Left lobe of liver (tissue), 2 donors: ENCODE measurements around the gene INTS1. TPM values are rescaled to one million over a fixed set of nuclear protein-coding genes. Genes with fewer than 3 reads are reported as not detected.
A peak's percentile ranks its signal among the peaks of the same experiment; 100 is the strongest.

Source experiments
- ATAC-seq: fragments of 200-7000 bp; cut with Tn5 transposase; one replicate; pipeline ENCODE4 v1.9.1; 2020; ENCODE audit warnings: mild to moderate bottlenecking, moderate library complexity
- DNase-seq: peaks from one replicate; pipeline ENCODE4 v3.0.0-alpha.2; 2020; ENCODE audit warnings: low spot score
- total RNA-seq: library from RNA; stranded (reverse); gene quantifications from one replicate; pipeline ENCODE4 v1.2.1, GENCODE V29; 2021
- donor health status: DM: no; HTN: no; CAD: no; lungs with moderate emphysema.
- donor health status: DM: no; HTN: yes; CAD: no.

Gene INTS1
- 55.5 TPM for total RNA-seq

DNA sequence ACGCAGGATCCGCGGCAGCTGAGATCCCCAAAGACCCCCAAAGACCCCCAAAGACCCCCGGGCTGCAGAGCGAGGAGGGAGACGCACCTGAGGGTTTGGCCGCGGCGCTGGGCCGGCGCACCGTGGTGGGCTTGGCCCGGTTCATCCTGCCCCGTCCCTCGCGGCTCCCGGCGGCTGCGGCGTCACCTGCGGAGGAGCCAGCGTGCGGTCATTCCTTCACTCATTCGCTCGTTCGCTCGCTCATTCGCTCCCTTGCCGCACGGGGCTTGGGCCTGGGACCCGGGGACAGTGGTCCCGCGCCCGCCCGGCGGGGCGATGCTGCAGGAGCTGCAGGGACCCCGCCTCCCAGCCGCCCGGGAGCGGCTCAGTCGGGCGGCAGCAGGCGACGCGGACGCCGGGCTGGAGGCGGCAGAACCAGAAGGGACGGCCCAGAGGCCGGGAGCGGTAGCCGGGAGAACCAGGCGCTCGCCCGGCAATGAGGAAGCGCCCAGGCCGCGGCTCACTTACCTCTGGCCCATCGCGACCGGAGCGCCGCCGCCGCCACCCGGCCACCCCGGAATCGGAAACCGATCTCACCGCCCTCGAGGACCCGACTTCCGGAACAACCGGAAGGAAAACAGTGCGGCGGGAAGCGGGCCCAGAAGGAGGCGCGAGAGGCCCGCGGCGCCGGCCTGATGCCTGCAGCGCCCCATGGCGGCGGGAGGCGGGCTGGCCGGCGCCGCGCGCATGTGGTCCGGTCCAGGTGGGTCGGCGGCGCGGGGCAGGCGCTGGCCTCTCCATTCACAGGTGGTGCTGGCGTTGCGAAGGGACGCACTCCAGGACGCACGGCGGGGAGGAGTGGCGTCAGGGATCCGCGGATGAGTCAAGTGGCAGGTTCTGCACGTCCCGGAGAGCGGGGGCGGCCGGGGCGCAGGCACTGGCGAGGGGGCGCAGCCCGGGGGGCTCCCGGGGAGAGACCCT is at the start of gene INTS1:
Gene INTS1 (minus strand): TSS at position 574 of the 960 bp plus-strand sequence. CDS start 429 bp downstream, at position 145.
- ATAC-seq, result peak; percentile 95
- peak; percentile 95 for DNase-seq

DNA sequence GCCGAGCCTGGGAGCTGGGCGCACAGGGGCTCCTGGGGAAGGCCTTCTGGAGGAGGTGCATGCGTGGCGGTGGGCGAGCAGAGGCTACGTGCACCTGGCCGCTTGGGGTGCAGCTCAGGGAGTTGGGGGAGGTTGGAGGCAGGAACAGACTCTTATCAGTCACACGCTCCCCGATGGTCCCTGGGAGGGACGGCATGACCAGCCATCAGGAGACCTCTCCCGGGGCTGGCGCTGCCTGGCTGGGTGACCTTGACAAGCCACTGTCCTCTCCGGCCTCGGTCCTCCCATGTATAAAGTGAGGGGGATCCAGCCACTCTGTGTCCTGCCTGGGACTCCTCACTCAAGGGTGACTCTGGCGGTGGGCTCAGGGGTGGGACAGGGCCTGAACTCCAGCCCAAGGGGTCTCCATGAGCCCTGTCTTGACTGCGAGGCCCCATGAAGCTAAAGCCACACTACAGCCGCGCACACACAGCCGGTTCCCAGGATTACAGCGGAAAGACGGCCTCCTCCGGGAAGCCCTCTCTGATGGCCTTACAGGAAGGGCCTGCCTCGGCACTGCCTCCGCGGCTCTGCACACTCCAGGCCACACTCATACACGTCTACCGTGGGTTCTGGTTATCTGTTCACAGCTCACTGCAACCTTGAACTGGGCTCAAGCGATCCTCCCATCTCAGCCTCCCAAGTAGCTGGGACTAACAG is 49.5 kb upstream of the INTS1 start:
- peak; percentile 43 for DNase-seq

GRCh38 chr7:1552200-1552599 is 48.0 kb upstream of the INTS1 start:
- no peak for ATAC-seq
- DNase-seq, result no peak

More for the DNA sequence above, 49.5 kb upstream of the INTS1 start:
- ATAC-seq, result no peak

DNA sequence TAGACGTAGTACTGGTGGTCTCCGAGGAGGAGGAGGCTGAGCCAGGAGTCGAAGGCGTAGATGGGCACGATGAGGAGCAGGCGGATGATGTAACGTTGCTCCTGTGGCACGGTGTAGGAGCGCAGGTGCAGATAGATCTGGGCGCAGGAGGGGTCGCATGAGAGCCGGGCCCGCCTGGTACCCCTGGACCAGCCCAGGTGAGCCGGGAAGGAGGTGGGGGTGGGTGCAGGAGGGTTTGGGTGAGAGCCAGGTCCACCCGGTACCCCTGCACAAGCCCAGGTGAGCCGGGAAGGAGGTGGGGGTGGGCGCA is 46.6 kb upstream of the INTS1 start:
- ATAC-seq (no peak), DNase-seq (no peak)

DNA sequence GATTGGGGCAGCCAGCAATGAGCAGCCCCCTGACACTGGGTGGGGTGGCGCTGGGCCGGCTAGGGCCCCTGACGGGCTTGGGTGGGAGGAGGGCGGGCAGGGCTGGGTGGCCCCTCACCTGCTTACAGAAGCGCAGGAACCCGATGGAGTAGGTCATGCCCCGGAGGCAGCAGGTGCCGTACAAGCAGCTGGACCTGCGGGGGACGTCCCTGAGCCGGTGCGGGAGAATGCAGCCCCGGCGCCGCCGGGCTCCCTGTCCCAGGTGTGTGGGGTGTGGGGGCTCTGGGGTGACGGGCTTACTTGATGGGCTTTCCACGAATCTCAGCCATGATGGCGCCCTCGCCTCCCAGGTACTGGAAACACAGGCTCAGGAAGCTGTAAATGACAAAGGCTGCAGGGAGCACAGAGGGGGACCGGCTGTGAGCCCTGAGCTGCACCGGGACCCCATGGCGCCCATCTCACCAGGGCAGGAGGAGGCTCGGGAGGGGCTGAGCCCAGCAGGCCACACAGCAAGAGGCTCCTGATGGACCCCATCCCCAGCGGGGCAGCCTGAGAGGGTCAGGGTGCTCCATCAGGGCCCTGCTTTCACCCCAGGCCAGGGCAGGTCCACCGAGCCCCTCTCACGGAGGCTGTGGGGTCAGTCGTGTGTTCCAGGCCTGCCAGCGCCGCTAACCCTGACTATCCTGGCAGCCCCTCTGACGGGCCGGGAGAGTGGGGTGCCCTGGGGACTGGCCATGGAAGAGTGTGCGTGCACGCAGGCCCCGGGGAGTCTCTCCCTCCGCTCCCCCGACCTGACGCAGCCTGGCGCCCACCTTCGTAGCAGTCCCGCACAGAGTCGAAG is 46.0 kb upstream of the INTS1 start:
- ATAC-seq, result no peak

GRCh38 chr7:1549357-1550004 is 45.3 kb upstream of the INTS1 start:
- peak; percentile 40 for DNase-seq
- ATAC-seq, result no peak

More for the DNA sequence above, 46.0 kb upstream of the INTS1 start:
- DNase-seq, result no peak

- DNase-seq (no peak), ATAC-seq (no peak)
Observed at GRCh38 chr7:1548944-1549343, 44.8 kb upstream of the INTS1 start.

DNA sequence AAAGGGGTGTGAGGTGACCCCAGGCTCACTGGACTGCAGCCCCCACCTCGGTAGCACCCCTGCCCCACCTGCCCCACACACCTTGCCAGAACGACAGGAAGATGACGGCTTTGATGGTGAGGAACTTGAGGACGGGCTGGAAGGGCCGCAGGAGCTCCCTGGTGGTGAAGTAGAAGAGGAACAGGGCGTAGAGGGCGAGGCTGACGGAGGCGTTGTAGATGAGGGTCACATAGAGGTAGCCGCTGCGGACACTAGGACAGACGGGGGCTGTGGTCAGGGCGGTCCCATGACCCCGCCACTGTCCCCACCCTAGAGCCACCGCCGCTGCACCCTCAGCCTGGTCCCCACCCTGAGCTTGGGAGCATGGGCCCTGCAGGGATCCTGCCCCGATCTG is 44.2 kb upstream of the INTS1 start:
- ATAC-seq (no peak), DNase-seq (no peak)

DNA sequence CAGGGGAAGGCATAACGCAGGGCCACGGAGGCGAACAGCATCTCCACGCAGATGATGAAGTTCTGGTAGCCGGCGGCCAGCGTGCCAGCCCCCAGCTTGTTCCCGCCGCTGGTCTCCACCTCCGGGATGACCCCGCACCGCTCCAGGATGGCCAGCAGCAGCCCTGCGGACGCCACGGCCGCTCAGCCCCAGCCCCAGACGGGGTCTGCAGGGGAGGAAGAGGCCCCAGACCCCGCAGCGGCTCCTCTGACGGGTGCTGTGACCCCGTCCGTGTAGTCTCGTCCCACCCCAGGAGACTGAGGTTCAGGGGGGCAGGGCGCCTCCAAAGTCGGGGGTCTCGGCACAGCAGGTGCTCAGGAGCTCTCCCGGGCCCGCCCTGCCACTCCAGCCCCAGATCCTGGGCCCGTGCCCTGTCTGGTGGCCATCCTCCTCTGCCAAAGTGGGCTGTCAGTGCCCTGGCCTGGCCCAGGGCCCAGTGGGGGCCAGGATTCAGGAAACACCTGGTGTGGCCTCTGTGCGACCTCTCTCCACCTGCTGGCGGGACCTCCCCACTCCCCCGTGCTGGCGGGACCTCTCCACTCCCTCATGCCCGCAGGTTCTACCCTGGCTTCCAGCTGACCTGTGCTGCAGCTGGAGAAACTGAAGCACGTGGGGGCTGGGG is 43.7 kb upstream of the INTS1 start:
- DNase-seq (no peak), ATAC-seq (no peak)

- no peak for ATAC-seq
- no peak for DNase-seq
Observed at GRCh38 chr7:1546909-1547776, 43.0 kb upstream of the INTS1 start.

- no peak for ATAC-seq
- DNase-seq, result peak; percentile 45
Observed at GRCh38 chr7:1546274-1546908, 42.2 kb upstream of the INTS1 start.

- ATAC-seq, result no peak
- peak; percentile 46 for DNase-seq
Observed at GRCh38 chr7:1545417-1546246, 41.4 kb upstream of the INTS1 start.

GRCh38 chr7:1544896-1545416 is 40.8 kb upstream of the INTS1 start:
- ATAC-seq, result no peak
- DNase-seq, result peak; percentile 44

- ATAC-seq (no peak), DNase-seq (peak; percentile 43)
Observed at GRCh38 chr7:1544178-1544895, 40.1 kb upstream of the INTS1 start.

DNA sequence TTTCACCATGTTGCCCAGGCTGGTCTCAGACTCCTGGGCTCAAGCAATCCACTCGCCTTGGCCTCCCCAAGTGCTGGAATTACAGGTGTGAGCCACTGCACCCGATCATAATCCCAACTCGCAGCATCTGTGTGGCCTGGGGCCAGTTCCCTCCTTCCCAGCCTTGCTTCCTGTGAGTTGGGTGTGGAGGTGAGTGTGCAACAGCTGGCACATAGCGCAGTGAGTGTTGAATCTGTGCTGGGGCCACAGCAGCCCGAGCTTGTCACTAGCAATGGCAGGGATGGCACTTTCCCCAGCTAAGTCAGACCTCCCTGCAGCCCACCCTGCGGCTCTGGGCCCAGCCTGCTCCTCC is 39.6 kb upstream of the INTS1 start:
- ATAC-seq (peak; percentile 4), DNase-seq (peak; percentile 45)

DNA sequence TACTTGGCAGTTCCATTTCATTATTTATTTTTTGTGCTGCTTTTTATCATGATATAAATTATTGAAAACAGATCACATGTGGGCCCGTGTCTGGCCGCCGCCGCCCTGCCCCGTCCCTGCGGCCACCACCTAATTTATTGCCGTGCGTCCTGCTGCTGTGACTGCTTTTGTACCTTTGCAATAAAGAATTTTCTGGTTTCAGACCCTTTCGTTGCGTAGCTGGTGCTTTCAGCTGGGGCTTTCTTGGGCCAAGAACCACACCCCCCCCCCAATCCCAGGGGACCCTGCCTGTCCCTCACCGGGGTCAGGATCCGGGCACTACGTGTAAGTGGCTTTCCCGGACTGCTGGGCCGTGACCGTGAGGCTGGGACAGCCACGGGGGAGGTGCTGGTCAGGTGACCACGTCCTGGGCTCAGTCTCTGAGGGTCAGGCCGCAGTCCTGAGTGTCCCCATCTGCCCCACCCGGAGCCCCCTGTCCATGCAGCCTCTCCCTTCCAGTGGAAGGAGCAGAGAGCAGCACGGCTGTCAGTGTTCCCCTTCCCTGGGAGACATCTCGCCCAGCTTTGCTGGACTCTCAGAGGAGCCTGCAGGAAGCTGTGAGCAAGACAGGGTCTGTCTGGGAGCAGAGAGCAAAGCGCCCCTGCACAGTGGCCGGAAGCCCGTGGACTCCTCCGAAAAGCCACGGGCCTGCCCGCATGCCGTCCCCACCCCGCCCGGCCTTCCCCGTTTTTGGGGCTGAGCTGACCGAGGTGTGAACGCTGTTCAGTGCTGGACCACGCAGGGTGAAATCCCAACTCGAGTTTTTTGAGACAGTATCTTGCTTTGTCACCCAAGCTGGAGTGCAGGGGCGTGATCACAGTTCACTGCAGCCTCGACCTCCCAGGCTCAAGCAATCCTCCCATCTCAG is 38.9 kb upstream of the INTS1 start:
- DNase-seq (peak; percentile 46), ATAC-seq (peak; percentile 33)
